Mucosa of stomach (tissue), 1 donor: ENCODE results near the gene KIF26A.

Experiments used
- H3K27me3 ChIP-seq: one replicate; pipeline ENCODE4 v1.7.0; 2013; ENCODE audit warnings: mild to moderate bottlenecking, low read length; ENCODE audit not compliant: control insufficient read depth, insufficient read depth
- H3K36me3 ChIP-seq: one replicate; pipeline ENCODE4 v1.7.0; 2013; ENCODE audit warnings: low read length; ENCODE audit not compliant: control insufficient read depth, insufficient read depth
- H3K4me1 ChIP-seq: one replicate; pipeline ENCODE4 v1.7.0; 2013; ENCODE audit warnings: mild to moderate bottlenecking, low read length; ENCODE audit not compliant: control insufficient read depth, insufficient read depth
- H3K4me3 ChIP-seq: one replicate; pipeline ENCODE4 v1.7.0; 2013; ENCODE audit warnings: low read length
- H3K9ac ChIP-seq: one replicate; pipeline ENCODE4 v1.7.0; 2013; ENCODE audit warnings: mild to moderate bottlenecking, low read length, moderate library complexity
- H3K9me3 ChIP-seq: one replicate; pipeline ENCODE4 v1.7.0; 2013; ENCODE audit warnings: mild to moderate bottlenecking, low read length, moderate library complexity; ENCODE audit not compliant: control insufficient read depth
- donor health status: Pancreatic carcinoma.

The KIF26A gene

GRCh38 chr14:104195361-104195760 lies 57.0 kb downstream of the KIF26A start:
- Histone ChIP-seq H3K9ac (no peak overlapping the region), H3K4me3 (no peak overlapping the region), H3K27me3 (peaks cover 12% of the 10 kb centered on the region)

GRCh38 chr14:104195878-104196277 lies 57.5 kb downstream of the KIF26A start:
- Histone ChIP-seq H3K9ac (no peak overlapping the region), H3K4me1 (peaks cover 7% of the 10 kb centered on the region), H3K36me3 (no peaks in the 10 kb centered on the region), H3K27me3 (peaks cover 10% of the 10 kb centered on the region), H3K9me3 (no peaks in the 10 kb centered on the region), H3K4me3 (no peak overlapping the region)

More at GRCh38 chr14:104195361-104195760, 57.0 kb downstream of the KIF26A start:
- Histone ChIP-seq H3K4me1 (peaks cover 7% of the 10 kb centered on the region), H3K9me3 (no peaks in the 10 kb centered on the region), H3K36me3 (no peaks in the 10 kb centered on the region)

GRCh38 chr14:104196461-104197140 lies 58.2 kb downstream of the KIF26A start:
- Histone ChIP-seq H3K27me3 (peaks cover 10% of the 10 kb centered on the region), H3K4me1 (peaks cover 10% of the 10 kb centered on the region), H3K4me3 (no peak overlapping the region), H3K9me3 (no peaks in the 10 kb centered on the region), H3K36me3 (no peaks in the 10 kb centered on the region), H3K9ac (no peak overlapping the region)

- Histone ChIP-seq H3K27me3 (peaks cover 19% of the 10 kb centered on the region), H3K4me3 (no peak overlapping the region), H3K4me1 (peaks cover 20% of the 10 kb centered on the region), H3K9me3 (no peaks in the 10 kb centered on the region), H3K36me3 (no peaks in the 10 kb centered on the region), H3K9ac (no peak overlapping the region)
Observed at GRCh38 chr14:104197449-104198247, 59.3 kb downstream of the KIF26A start.

GRCh38 chr14:104199266-104199895 lies 61.0 kb downstream of the KIF26A start:
- Histone ChIP-seq H3K4me3 (no peak overlapping the region), H3K27me3 (peaks cover 22% of the 10 kb centered on the region), H3K9ac (no peak overlapping the region), H3K36me3 (no peaks in the 10 kb centered on the region), H3K4me1 (peaks cover 20% of the 10 kb centered on the region), H3K9me3 (no peaks in the 10 kb centered on the region)

- H3K27me3 ChIP-seq, result peaks cover 22% of the 10 kb centered on the region
- H3K4me3 ChIP-seq, result no peak overlapping the region
- H3K4me1 ChIP-seq, result peaks cover 20% of the 10 kb centered on the region
- no peaks in the 10 kb centered on the region for H3K9me3 ChIP-seq
- H3K36me3 ChIP-seq, result no peaks in the 10 kb centered on the region
- no peak overlapping the region for H3K9ac ChIP-seq
Observed at GRCh38 chr14:104200106-104200505, 61.7 kb downstream of the KIF26A start.

- Histone ChIP-seq H3K9ac (no peak overlapping the region), H3K9me3 (no peaks in the 10 kb centered on the region), H3K4me3 (no peak overlapping the region), H3K4me1 (peaks cover 20% of the 10 kb centered on the region), H3K36me3 (no peaks in the 10 kb centered on the region), H3K27me3 (peaks cover 22% of the 10 kb centered on the region)
Observed at GRCh38 chr14:104200591-104200990, 62.2 kb downstream of the KIF26A start.

GRCh38 chr14:104201063-104201462 lies 62.7 kb downstream of the KIF26A start:
- H3K9ac ChIP-seq, result no peak overlapping the region
- no peaks in the 10 kb centered on the region for H3K9me3 ChIP-seq
- H3K27me3 ChIP-seq, result peaks cover 19% of the 10 kb centered on the region
- peaks cover 15% of the 10 kb centered on the region for H3K4me1 ChIP-seq
- H3K36me3 ChIP-seq, result no peaks in the 10 kb centered on the region
- no peak overlapping the region for H3K4me3 ChIP-seq

GRCh38 chr14:104201496-104201895 lies 63.1 kb downstream of the KIF26A start:
- Histone ChIP-seq H3K4me3 (no peak overlapping the region), H3K27me3 (peaks cover 17% of the 10 kb centered on the region), H3K9ac (peak overlapping the region; percentile 17), H3K36me3 (no peaks in the 10 kb centered on the region), H3K4me1 (peaks cover 16% of the 10 kb centered on the region), H3K9me3 (no peaks in the 10 kb centered on the region)

- no peak overlapping the region for H3K9ac ChIP-seq
- H3K36me3 ChIP-seq, result no peaks in the 10 kb centered on the region
- H3K27me3 ChIP-seq, result peaks cover 11% of the 10 kb centered on the region
- H3K9me3 ChIP-seq, result no peaks in the 10 kb centered on the region
- H3K4me3 ChIP-seq, result no peak overlapping the region
- H3K4me1 ChIP-seq, result peaks cover 21% of the 10 kb centered on the region
Observed at GRCh38 chr14:104202259-104203070, 64.1 kb downstream of the KIF26A start.

- peaks cover 21% of the 10 kb centered on the region for H3K4me1 ChIP-seq
- no peak overlapping the region for H3K4me3 ChIP-seq
- H3K9me3 ChIP-seq, result no peaks in the 10 kb centered on the region
- H3K27me3 ChIP-seq, result peaks cover 11% of the 10 kb centered on the region
- H3K9ac ChIP-seq, result no peak overlapping the region
- H3K36me3 ChIP-seq, result no peaks in the 10 kb centered on the region
Observed at GRCh38 chr14:104203071-104203425, 64.7 kb downstream of the KIF26A start.
